Upper lobe of right lung (tissue), 1 donor: ENCODE results near the gene KDM2A. TPM values are rescaled to one million over a fixed set of nuclear protein-coding genes. Genes with fewer than 3 reads are reported as not detected.

Source experiments
- ATAC-seq: fragments of 200-7000 bp; cut with Tn5 transposase; one replicate; pipeline ENCODE4 v1.9.1; 2020; ENCODE audit warnings: mild to moderate bottlenecking, moderate library complexity
- DNase-seq: peaks from one replicate; pipeline ENCODE4 v3.0.0-alpha.2; 2020
- H3K27ac ChIP-seq: fragments of 200-600 bp; one replicate; pipeline ENCODE4 v1.8.0; 2022
- H3K27me3 ChIP-seq: fragments of 200-600 bp; one replicate; pipeline ENCODE4 v1.8.0; 2022; ENCODE audit warnings: mild to moderate bottlenecking
- H3K36me3 ChIP-seq: fragments of 200-600 bp; one replicate; pipeline ENCODE4 v1.8.0; 2022
- H3K4me1 ChIP-seq: fragments of 200-600 bp; one replicate; pipeline ENCODE4 v1.8.0; 2022
- H3K4me3 ChIP-seq: fragments of 200-600 bp; one replicate; pipeline ENCODE4 v1.8.0; 2022; ENCODE audit warnings: mild to moderate bottlenecking
- H3K9me3 ChIP-seq: fragments of 200-600 bp; one replicate; pipeline ENCODE4 v1.8.0; 2022
- intact Hi-C: fragments of 100-400 bp; cut with DNase I; formaldehyde crosslinking; loops from one replicate; pipeline ENCODE4 v1.11.0; 2022
- total RNA-seq: library from RNA; stranded (reverse); fragmentation: NEBNext Ultra II Directional; extraction: Animal tissue kit (Norgen Biotek cat#: 25700); gene quantifications from one replicate; pipeline ENCODE4 v1.2.1, GENCODE V29; 2021
- TF ChIP-seq, protein P1 (sequence below): fragments of 200-600 bp; IDR thresholded peaks from one replicate; pipeline ENCODE4 v1.8.0; 2022; ENCODE audit warnings: antibody characterized with exemption
- donor health status: DM: no; HTN: yes; CAD: no; lungs with severe emphysema.

KDM2A gene
- total RNA-seq, 1 donor from 2014 or later: 79.5 TPM

DNA sequence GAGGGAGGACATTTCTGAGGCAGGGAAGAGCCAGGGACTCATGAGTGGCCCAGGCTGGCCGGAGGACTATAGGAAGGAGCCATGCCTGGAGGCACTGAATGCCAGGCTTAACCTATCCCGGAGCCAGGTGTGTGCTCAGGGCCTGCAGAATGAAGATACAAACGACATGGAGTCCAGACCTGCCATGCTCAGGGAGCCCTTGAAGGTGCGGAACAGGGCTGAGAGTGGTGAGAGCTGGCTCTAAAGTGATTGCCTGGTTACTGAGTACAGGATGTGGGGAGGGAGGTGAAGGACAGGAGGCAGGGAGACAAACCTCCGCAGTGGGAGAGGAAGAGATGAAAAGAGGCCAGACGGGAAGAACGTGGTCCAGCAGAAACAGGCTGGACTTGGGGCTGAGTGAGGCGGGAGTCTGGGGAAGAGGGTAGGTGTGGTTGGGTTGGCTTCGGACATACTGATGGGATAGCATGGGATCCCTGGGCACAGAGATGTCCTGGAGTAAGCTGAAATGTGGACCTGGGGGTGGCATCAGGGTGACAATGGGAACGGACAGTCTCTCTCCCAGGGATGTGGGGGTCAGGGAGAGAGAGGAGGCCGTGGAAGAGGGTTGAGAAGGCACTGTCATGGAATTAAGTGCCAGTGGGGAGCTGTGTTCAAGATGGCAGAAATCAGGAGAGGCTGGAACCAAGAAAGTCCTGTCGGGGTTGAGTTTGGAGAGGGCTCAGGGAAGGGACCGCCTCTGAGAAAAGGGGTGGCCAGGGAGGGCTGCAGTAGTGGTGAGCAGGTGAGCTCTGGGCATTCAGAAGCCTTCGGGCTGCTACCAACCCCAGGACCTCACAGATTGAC is 168.5 kb downstream of the KDM2A start:
- Histone ChIP-seq H3K4me3 (peak overlapping the region; percentile 85), H3K36me3 (peaks cover 59% of the 10 kb centered on the region), H3K27me3 (no peaks in the 10 kb centered on the region), H3K27ac (peak overlapping the region; percentile 96), H3K9me3 (no peaks in the 10 kb centered on the region), H3K4me1 (peaks cover 55% of the 10 kb centered on the region)
- no peak for DNase-seq
- TF ChIP-seq, protein P1, sequence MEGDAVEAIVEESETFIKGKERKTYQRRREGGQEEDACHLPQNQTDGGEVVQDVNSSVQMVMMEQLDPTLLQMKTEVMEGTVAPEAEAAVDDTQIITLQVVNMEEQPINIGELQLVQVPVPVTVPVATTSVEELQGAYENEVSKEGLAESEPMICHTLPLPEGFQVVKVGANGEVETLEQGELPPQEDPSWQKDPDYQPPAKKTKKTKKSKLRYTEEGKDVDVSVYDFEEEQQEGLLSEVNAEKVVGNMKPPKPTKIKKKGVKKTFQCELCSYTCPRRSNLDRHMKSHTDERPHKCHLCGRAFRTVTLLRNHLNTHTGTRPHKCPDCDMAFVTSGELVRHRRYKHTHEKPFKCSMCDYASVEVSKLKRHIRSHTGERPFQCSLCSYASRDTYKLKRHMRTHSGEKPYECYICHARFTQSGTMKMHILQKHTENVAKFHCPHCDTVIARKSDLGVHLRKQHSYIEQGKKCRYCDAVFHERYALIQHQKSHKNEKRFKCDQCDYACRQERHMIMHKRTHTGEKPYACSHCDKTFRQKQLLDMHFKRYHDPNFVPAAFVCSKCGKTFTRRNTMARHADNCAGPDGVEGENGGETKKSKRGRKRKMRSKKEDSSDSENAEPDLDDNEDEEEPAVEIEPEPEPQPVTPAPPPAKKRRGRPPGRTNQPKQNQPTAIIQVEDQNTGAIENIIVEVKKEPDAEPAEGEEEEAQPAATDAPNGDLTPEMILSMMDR: no peak
- no peak for ATAC-seq
- intact Hi-C loops: no loop called here

DNA sequence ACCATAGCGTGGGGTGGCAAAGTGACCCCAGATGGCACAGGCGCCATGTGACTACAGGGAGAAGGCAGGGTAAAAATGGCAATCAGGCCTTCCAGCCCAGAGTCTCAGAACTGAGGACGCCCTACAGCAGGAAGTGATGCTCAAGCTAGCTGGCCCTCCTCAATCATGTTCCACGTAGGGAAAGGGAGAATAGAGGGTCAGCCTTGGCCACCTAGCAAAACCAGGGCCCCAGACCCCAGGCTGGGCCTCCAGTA is 169.1 kb downstream of the KDM2A start:
- H3K36me3 ChIP-seq: peaks cover 59% of the 10 kb centered on the region
- peak overlapping the region; percentile 85 for H3K4me3 ChIP-seq
- H3K9me3 ChIP-seq: no peaks in the 10 kb centered on the region
- DNase-seq: no peak
- ATAC-seq: no peak
- H3K4me1 ChIP-seq: peaks cover 54% of the 10 kb centered on the region
- no peaks in the 10 kb centered on the region for H3K27me3 ChIP-seq
- H3K27ac ChIP-seq: peak overlapping the region; percentile 96
- TF ChIP-seq, protein P1: no peak
- intact Hi-C loops: no loop called here

DNA sequence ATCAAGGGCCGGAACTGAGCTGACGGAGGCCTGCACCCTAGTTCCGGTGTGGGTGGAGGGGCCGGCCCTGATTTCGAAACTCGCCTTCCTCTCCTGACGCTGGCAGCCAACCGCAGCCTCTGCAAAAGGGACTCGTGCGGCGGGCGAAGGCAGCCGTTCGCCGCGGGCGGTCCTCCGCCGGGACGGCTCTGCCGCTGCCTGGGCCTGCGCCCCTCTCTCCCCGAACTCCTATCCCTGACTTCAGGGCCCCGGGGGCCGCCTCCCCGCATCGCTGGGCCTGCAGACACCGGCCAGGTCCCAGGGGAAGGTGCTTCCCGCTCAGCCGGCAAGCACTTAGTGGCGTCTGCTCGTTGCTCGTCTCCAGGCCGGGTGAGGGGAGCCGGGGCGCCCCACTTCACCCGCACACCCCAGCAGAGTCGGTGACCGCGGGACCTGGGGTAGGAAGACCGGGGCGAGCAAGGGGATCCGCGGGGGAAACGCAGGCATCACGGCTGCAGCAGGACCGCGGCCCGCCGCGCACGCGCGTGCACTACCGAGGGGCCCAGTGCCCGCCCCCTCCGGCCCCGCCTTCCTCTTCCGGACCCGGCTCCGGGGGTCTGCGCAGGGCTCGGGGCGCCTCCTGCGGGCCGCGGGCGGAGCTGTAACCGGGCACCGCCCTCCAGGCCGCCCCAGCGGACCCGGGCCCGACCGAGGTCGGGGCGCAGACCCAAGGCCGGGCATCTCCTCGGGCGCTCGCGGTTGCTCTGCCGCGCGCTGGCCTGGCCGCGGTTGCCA is 169.6 kb downstream of the KDM2A start:
- Histone ChIP-seq H3K27ac (peak overlapping the region; percentile 96), H3K9me3 (no peaks in the 10 kb centered on the region), H3K4me1 (peaks cover 53% of the 10 kb centered on the region), H3K36me3 (peaks cover 55% of the 10 kb centered on the region), H3K4me3 (peak overlapping the region; percentile 85), H3K27me3 (no peaks in the 10 kb centered on the region)
- ATAC-seq: peak; percentile 83
- TF ChIP-seq, protein P1: peak; percentile 39
- DNase-seq: peak; percentile 96
- intact Hi-C loops: no loop called here

DNA sequence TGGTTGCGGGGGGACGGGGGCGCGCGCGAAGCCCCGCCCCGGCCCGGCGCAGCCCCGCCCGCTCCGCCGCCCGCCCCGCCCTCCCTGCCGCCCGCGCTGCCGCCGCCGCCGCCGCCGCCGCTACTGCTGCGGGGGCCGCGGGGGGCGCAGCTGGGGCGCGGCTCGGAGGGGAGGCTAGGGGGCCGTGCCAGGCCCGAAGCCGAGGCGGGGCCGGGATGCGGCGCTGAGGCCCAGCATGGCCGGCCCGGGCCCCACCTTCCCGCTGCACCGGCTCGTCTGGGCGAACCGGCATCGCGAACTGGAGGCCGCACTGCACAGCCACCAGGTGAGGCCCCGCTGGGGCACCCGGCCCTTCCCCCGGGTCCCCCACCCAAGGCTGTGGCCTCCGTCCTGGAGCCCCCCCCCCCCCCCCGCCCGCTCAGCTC is 170.2 kb downstream of the KDM2A start, which contains the start of gene ANKRD13D:
Gene ANKRD13D (plus strand): TSS at position 78 of the 425 bp plus-strand sequence. CDS start 158 bp downstream, at position 236.
- H3K4me3 ChIP-seq: peak within 1 kb of the TSS; percentile 85
- H3K4me1 ChIP-seq: peaks cover 48% of the 10 kb centered on the region
- peaks cover 49% of the 10 kb centered on the region for H3K36me3 ChIP-seq
- TF ChIP-seq, protein P1: no peak
- DNase-seq: no peak
- H3K9me3 ChIP-seq: no peaks in the 10 kb centered on the region
- ATAC-seq: no peak
- H3K27ac ChIP-seq: peak within 1 kb of the TSS; percentile 96
- H3K27me3 ChIP-seq: no peaks in the 10 kb centered on the region
- intact Hi-C loops: no loop called here

DNA sequence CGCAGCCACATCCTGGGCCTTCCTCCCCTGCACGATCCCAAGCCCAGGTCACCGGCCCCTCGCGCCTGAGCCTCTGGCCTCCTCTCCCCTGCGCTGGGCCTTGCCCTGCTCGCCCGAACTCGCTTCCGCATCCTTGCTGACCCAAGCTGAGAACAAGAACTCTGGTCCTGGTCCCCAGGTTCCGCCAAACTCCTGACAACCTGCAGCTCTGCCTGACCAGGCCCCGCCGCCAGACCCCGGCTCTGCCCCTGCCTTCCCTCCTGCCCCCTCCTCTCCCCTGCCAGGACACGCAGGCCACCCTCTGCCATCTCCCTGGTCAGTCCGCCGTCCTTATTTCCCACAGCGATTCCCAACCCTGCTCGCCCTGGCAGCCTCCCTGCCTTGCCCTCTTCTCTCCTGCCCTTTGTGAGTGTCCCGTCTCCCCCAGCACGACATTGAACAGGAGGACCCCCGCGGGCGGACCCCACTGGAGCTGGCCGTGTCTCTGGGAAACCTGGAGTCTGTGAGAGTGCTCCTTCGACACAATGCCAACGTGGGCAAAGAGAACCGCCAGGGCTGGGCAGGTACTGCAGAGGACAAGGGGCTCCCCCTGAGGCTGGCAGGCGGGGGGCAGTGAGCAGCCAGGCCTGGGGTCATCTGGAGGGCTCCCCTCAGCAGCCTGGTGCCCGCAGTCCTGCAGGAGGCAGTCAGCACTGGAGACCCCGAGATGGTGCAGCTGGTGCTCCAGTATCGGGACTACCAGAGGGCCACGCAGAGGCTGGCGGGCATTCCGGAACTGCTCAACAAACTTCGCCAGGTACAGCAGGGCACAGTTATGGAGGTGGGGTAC is 170.8 kb downstream of the KDM2A start:
- DNase-seq: no peak
- peak overlapping the region; percentile 81 for H3K27ac ChIP-seq
- TF ChIP-seq, protein P1: no peak

More for the DNA sequence above, 170.8 kb downstream of the KDM2A start:
- Histone ChIP-seq H3K9me3 (no peaks in the 10 kb centered on the region), H3K4me1 (peaks cover 48% of the 10 kb centered on the region), H3K27me3 (no peaks in the 10 kb centered on the region), H3K4me3 (peak overlapping the region; percentile 85), H3K36me3 (peaks cover 43% of the 10 kb centered on the region)
- ATAC-seq: peak; percentile 2
- intact Hi-C loops: no loop called here
